Spleen (tissue), 11 donors: ENCODE data around the gene CDC25A. TPM values are rescaled to one million over a fixed set of nuclear protein-coding genes. Genes with fewer than 3 reads are reported as not detected.

Experiments
- DNase-seq: peaks from one replicate; pipeline ENCODE4 v3.0.0-alpha.2; 2020
- H3K27ac ChIP-seq, 8 donors: fragments of 200-600 bp; sonication (generic) in 7 of 8; 1 replicate in 4 of 8; 2 replicates in 4 of 8; pipeline versions ENCODE4 v1.5.0 to v1.8.0; 2016 to 2021; ENCODE audit warnings: inconsistent platforms in 4 of 8, mild to moderate bottlenecking in 4 of 8, moderate library complexity in 1 of 8
- H3K27me3 ChIP-seq, 7 donors: fragments of 200-600 bp; sonication (generic) in 6 of 7; replicated peaks in 1 of 7; 1 replicate in 4 of 7; 2 replicates in 3 of 7; pipeline versions ENCODE4 v1.5.0 to v1.8.0; 2016 to 2021; ENCODE audit warnings: inconsistent platforms in 3 of 7, mild to moderate bottlenecking in 1 of 7
- H3K36me3 ChIP-seq, 6 donors: fragments of 200-600 bp; sonication (generic) in 5 of 6; 1 replicate in 4 of 6; 2 replicates in 2 of 6; pipeline versions ENCODE4 v1.5.0 to v1.8.0; 2016 to 2021; ENCODE audit warnings: inconsistent platforms in 2 of 6
- H3K4me1 ChIP-seq, 6 donors: fragments of 200-600 bp; sonication (generic) in 5 of 6; 1 replicate in 3 of 6; 2 replicates in 3 of 6; pipeline versions ENCODE4 v1.5.0 to v1.8.0; 2016 to 2021; ENCODE audit warnings: inconsistent platforms in 3 of 6
- H3K4me3 ChIP-seq, 8 donors: fragments of 200-600 bp; sonication (generic) in 7 of 8; 1 replicate in 4 of 8; 2 replicates in 4 of 8; pipeline versions ENCODE4 v1.5.0 to v1.8.0; 2016 to 2021; ENCODE audit warnings: inconsistent platforms in 4 of 8, mild to moderate bottlenecking in 4 of 8, moderate library complexity in 2 of 8
- H3K9me3 ChIP-seq, 8 donors: fragments of 200-600 bp; sonication (generic) in 7 of 8; 1 replicate in 4 of 8; 2 replicates in 4 of 8; pipeline versions ENCODE4 v1.5.0 to v1.8.0; 2016 to 2021; ENCODE audit warnings: inconsistent platforms in 4 of 8
- POLR2A ChIP-seq, 3 donors: fragments of 450-650 bp; IDR thresholded peaks; one replicate each; pipeline ENCODE4 v1.5.1; 2017; ENCODE audit warnings: antibody characterized with exemption in 3 of 3, mild to moderate bottlenecking in 1 of 3
- POLR2AphosphoS5 ChIP-seq, 3 donors: sonication (generic); formaldehyde crosslinking; IDR thresholded peaks; one replicate each; pipeline ENCODE4 v1.5.1; 2017; ENCODE audit warnings: antibody characterized with exemption in 3 of 3
- WGBS, 5 donors: extraction: QIAGEN DNeasy Blood & Tissue Kit in 3 of 5; methylation state at CpG; one replicate each; pipeline versions ENCODE4 v1.1.5 to v1.1.7; 2013 to 2018; 5-methylcytosine and 5-hydroxymethylcytosine counted together
- intact Hi-C: fragments of 100-400 bp; cut with DNase I; formaldehyde crosslinking; loops from one replicate; pipeline ENCODE4 v1.15.0; 2023; ENCODE audit warnings: low total_unique reads
- microRNA-seq, 3 donors: library from miRNA; unstranded; fragments of <30 nt; microRNA quantifications; one replicate each; pipeline versions ENCODE4 to v1.1.0, GENCODE V29; 2019 to 2020
- polyA plus RNA-seq, 3 donors: library from polyadenylated mRNA; stranded (reverse); fragments of 200-250 nt; gene quantifications; one replicate each; pipeline ENCODE4 v1.2.1, GENCODE V29; 2013
- small RNA-seq, 4 donors: library from RNA; depleted of rRNA; stranded (forward); fragments of <200 nt; gene quantifications; one replicate each; pipeline ENCODE3, GENCODE V24; 2016
- total RNA-seq, 7 donors: library from RNA; depleted of rRNA in 3 of 7; stranded (reverse); fragments of >200 nt in 3 of 7; fragmentation: NEBNext Ultra II Directional in 4 of 7; extraction: Animal tissue kit (Norgen Biotek cat#: 25700) in 4 of 7; gene quantifications; one replicate each; pipeline versions ENCODE4 v1.1.0 to v1.2.1, GENCODE V29; 2016 to 2021
- TF ChIP-seq, protein P1 (sequence below), 11 experiments: fragments of 200-600 bp in 7 of 11; fragments of 450-650 bp in 4 of 11; sonication (generic) in 4 of 11; IDR thresholded peaks in 8 of 11; conservative IDR thresholded peaks in 3 of 11; 1 replicate in 7 of 11; 2 replicates in 4 of 11; pipeline versions ENCODE4 v1.4.0 to v1.8.0; 2016 to 2021; ENCODE audit warnings: antibody characterized with exemption in 11 of 11, inconsistent platforms in 4 of 11, mild to moderate bottlenecking in 1 of 11
- donor health status: healthy with polysubstance abuse.
- donor health status: DM: no; HTN: no; CAD: no; lungs with moderate emphysema.
- donor health status: DM: no; HTN: no; CAD: no.
- donor health status: Bipolar disorder and iron deficiency.
- donor health status: healthy.
- donor health status: DM: no; HTN: no; CAD: no.
- donor health status: DM: yes; HTN: yes; CAD: no.

Gene CDC25A
- total and polyA plus RNA-seq, 10 donors = 0.65 to 8.1 (median 2.8) TPM

DNA sequence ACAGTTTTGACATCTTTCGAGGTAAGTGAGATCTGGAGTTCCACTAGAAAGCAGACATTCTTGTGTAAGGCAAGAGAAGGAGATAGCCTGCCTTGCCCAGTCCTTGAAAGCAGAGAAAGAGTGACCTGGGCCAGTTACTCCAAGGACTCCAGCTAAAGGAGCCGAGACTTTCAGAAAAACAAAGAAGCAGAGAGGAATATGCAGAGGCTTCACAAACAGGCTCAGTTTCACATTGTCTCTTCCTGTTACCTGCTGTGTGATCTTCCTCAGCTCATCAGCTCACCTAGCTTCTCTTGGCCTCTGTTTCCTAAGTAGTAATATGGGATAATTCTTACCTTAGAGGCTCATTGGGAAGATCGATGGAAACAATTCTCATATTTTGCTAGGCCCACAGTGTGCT is 81.0 kb downstream of the CDC25A start:
- Histone ChIP-seq H3K4me3 (no peak overlapping the region), H3K27me3 (no peaks in the 10 kb centered on the region), H3K9me3 (peaks cover 0 to 16% (median 0%) of the 10 kb centered on the region in 8 donors), H3K4me1 (peaks cover 0 to 7% (median 6%) of the 10 kb centered on the region in 6 donors), H3K27ac (no peak overlapping the region), H3K36me3 (no peaks in the 10 kb centered on the region)
- TF ChIP-seq POLR2AphosphoS5 (IDR thresholded peaks at IDR 0.05) = no peak
- TF ChIP-seq, protein P1, sequence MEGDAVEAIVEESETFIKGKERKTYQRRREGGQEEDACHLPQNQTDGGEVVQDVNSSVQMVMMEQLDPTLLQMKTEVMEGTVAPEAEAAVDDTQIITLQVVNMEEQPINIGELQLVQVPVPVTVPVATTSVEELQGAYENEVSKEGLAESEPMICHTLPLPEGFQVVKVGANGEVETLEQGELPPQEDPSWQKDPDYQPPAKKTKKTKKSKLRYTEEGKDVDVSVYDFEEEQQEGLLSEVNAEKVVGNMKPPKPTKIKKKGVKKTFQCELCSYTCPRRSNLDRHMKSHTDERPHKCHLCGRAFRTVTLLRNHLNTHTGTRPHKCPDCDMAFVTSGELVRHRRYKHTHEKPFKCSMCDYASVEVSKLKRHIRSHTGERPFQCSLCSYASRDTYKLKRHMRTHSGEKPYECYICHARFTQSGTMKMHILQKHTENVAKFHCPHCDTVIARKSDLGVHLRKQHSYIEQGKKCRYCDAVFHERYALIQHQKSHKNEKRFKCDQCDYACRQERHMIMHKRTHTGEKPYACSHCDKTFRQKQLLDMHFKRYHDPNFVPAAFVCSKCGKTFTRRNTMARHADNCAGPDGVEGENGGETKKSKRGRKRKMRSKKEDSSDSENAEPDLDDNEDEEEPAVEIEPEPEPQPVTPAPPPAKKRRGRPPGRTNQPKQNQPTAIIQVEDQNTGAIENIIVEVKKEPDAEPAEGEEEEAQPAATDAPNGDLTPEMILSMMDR (IDR thresholded peaks at IDR 0.05 in 8 of 11, conservative IDR thresholded peaks at IDR 0.05 in 3 of 11) = no peak
- TF ChIP-seq POLR2A (IDR thresholded peaks at IDR 0.05) = no peak
- DNase-seq = no peak
- 87 to 98% (median 95%) methylated on average over 3 of the region's 3 CpGs for WGBS, 5 donors
- intact Hi-C loops = no loop called here

Small RNAs within 50 kb of the gene (microRNA-seq; reads per million reads assigned to microRNA genes)
- gene MIR4443 = 5.4 to 73.2 (median 31.1) reads per million in 3 donors

Small RNAs within 50 kb of the gene (small RNA-seq; reads per million reads assigned to genes)
- 0 to 1.2 (median 0.48) reads per million in 4 donors for gene MIR4443
- gene NDUFB1P1 = 0 reads per million in 4 donors
- 0 reads per million in 4 donors for gene RNU7-128P
- 0 reads per million in 4 donors for gene SNRPFP4

Other genes starting within 250 kb of the CDC25A start
- gene MAP4, start 172.0 kb downstream of the CDC25A start, total RNA-seq = 100 to 1,000 TPM in 5 of 7 donors, 10 to 100 TPM in 2; 92.9 to 163 (median 109) TPM
- 10 to 100 TPM; 22.3 to 51.4 (median 25.0) TPM for gene MAP4, start 172.0 kb downstream of the CDC25A start, polyA plus RNA-seq
- 10 to 100 TPM in 3 of 7 donors, 1 to 10 TPM in 4; 1.5 to 98.9 (median 7.3) TPM for gene CAMP, start 35.1 kb upstream of the CDC25A start, total RNA-seq
- 10 to 100 TPM; 14.1 to 26.1 (median 25.2) TPM for gene CAMP, start 35.1 kb upstream of the CDC25A start, polyA plus RNA-seq
- gene ZNF589, start 52.7 kb upstream of the CDC25A start, total RNA-seq = 10 to 100 TPM; 20.1 to 56.5 (median 46.0) TPM
- 10 to 100 TPM; 14.4 to 36.8 (median 24.5) TPM for gene ZNF589, start 52.7 kb upstream of the CDC25A start, polyA plus RNA-seq
- gene NME6, start 113.0 kb upstream of the CDC25A start, total RNA-seq = 10 to 100 TPM; 23.5 to 46.4 (median 29.3) TPM
- gene NME6, start 113.0 kb upstream of the CDC25A start, polyA plus RNA-seq = 10 to 100 TPM; 13.0 to 16.4 (median 15.0) TPM
- 1 to 10 TPM in 1 of 7 donors, not detected in 6; 6.1 TPM for gene SPINK8, start 145.2 kb upstream of the CDC25A start, total RNA-seq
- under 1 TPM in 2 of 3 donors, not detected in 1; 0.35 to 0.52 TPM for gene SPINK8, start 145.2 kb upstream of the CDC25A start, polyA plus RNA-seq
- under 1 TPM in 2 of 7 donors, not detected in 5; 0.33 to 0.42 TPM for gene FBXW12, start 183.8 kb upstream of the CDC25A start, total RNA-seq
- gene FBXW12, start 183.8 kb upstream of the CDC25A start, polyA plus RNA-seq = not detected
- gene PLXNB1, start 241.7 kb upstream of the CDC25A start, total RNA-seq = 10 to 100 TPM; 31.8 to 95.9 (median 58.2) TPM
- gene PLXNB1, start 241.7 kb upstream of the CDC25A start, polyA plus RNA-seq = 10 to 100 TPM; 12.3 to 58.3 (median 35.8) TPM